Measurements from ENCODE around the gene PPARGC1A.

Gene PPARGC1A, protein sequence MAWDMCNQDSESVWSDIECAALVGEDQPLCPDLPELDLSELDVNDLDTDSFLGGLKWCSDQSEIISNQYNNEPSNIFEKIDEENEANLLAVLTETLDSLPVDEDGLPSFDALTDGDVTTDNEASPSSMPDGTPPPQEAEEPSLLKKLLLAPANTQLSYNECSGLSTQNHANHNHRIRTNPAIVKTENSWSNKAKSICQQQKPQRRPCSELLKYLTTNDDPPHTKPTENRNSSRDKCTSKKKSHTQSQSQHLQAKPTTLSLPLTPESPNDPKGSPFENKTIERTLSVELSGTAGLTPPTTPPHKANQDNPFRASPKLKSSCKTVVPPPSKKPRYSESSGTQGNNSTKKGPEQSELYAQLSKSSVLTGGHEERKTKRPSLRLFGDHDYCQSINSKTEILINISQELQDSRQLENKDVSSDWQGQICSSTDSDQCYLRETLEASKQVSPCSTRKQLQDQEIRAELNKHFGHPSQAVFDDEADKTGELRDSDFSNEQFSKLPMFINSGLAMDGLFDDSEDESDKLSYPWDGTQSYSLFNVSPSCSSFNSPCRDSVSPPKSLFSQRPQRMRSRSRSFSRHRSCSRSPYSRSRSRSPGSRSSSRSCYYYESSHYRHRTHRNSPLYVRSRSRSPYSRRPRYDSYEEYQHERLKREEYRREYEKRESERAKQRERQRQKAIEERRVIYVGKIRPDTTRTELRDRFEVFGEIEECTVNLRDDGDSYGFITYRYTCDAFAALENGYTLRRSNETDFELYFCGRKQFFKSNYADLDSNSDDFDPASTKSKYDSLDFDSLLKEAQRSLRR

DNA sequence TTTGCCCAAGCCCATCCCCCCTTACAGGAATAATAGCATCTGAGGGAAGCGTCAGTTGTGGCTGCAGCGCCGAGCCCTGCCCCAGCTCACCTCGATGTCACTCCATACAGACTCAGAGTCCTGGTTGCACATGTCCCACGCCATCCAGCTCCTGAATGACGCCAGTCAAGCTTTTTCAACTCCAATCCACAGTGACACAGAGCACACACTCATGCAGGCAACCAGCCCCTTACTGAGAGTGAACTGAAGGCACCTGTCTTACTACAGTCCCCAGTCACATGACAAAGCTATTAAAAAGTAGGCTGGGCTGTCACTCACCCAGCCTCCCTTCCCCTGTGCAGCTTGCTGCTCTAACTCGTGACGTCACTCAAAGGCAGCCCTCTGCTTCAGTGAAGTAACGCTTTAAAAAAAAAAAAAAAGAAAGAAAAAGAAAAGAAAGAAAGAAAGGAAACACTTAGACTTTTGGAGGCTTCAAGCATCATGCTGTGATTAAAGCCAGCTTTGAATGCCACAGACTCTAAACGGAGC, at the start of gene PPARGC1A:
Gene PPARGC1A, minus strand, starts transcription at position 234 of the 528 bp plus-strand sequence. Its CDS starts 90 bp downstream, at position 144.
- DNase-seq (ENCODE audit: low read depth, low spot score): no peak
- H3K9me3 ChIP-seq (ENCODE audit: control insufficient read depth, insufficient read depth, low read length): no peaks in the 10 kb centered on the region
- H3K4me1 ChIP-seq (ENCODE audit: control insufficient read depth, insufficient read depth, low read length): peaks cover 5% of the 10 kb centered on the region; the same call in 1 of the 2 replicates
- WGBS (ENCODE audit: insufficient coverage, insufficient read length): no CpG with 5 or more reads among the region's 10 CpGs
- H3K36me3 ChIP-seq (ENCODE audit: control insufficient read depth, insufficient read depth, low read length): no peaks in the 10 kb centered on the region
- H3K4me3 ChIP-seq (ENCODE audit: low read length): no peak within 1 kb of the TSS; the same call in 1 of the 2 replicates
- no peak within 1 kb of the TSS for H3K27ac ChIP-seq (ENCODE audit: low read length)
- H3K27me3 ChIP-seq (ENCODE audit: control insufficient read depth, insufficient read depth, low read length): no peaks in the 10 kb centered on the region; the same call in 1 of the 2 replicates

- no peak for DNase-seq (ENCODE audit: low read depth, low spot score)
- Histone ChIP-seq H3K27me3 (ENCODE audit: control insufficient read depth, insufficient read depth, low read length) (no peaks in the 10 kb centered on the region), H3K4me1 (ENCODE audit: control insufficient read depth, insufficient read depth, low read length) (peaks cover 8% of the 10 kb centered on the region; the same call in 1 of the 2 replicates), H3K36me3 (ENCODE audit: control insufficient read depth, insufficient read depth, low read length) (no peaks in the 10 kb centered on the region), H3K9me3 (ENCODE audit: control insufficient read depth, insufficient read depth, low read length) (no peaks in the 10 kb centered on the region), H3K4me3 (ENCODE audit: low read length) (no peak overlapping the region), H3K27ac (ENCODE audit: low read length) (no peak overlapping the region)
- no CpG with 5 or more reads among the region's 1 CpG for WGBS (ENCODE audit: insufficient coverage, insufficient read length)
Observed at GRCh38 chr4:23938796-23939195, 48.9 kb upstream of the PPARGC1A start.

DNA sequence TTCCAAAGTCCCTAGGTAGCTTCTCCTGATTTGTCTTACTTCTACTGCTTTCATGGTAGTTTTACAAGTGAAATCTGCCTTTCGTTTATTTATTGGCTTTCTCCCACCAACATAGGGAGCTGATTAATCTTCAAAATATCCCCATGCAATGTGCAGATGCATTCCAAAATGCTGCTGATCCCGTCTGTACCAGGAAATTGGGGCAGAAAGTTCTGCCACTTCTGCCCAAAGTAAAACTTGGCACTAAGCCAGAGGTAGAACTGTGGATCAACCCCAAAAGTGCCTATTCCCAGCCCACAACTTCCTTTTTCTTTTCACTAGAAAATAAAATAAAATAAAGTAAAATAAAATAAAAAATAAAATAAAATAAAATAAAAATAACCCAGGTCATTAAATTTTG, 47.3 kb upstream of the PPARGC1A start:
- Histone ChIP-seq H3K36me3 (ENCODE audit: control insufficient read depth, insufficient read depth, low read length) (no peaks in the 10 kb centered on the region), H3K4me3 (ENCODE audit: low read length) (no peak overlapping the region), H3K27ac (ENCODE audit: low read length) (no peak overlapping the region), H3K4me1 (ENCODE audit: control insufficient read depth, insufficient read depth, low read length) (peaks cover 13% of the 10 kb centered on the region; the same call in 1 of the 2 replicates), H3K27me3 (ENCODE audit: control insufficient read depth, insufficient read depth, low read length) (no peaks in the 10 kb centered on the region), H3K9me3 (ENCODE audit: control insufficient read depth, insufficient read depth, low read length) (no peaks in the 10 kb centered on the region)
- no CpG with 5 or more reads among the region's 2 CpGs for WGBS (ENCODE audit: insufficient coverage, insufficient read length)
- no peak for DNase-seq (ENCODE audit: low read depth, low spot score)

DNA sequence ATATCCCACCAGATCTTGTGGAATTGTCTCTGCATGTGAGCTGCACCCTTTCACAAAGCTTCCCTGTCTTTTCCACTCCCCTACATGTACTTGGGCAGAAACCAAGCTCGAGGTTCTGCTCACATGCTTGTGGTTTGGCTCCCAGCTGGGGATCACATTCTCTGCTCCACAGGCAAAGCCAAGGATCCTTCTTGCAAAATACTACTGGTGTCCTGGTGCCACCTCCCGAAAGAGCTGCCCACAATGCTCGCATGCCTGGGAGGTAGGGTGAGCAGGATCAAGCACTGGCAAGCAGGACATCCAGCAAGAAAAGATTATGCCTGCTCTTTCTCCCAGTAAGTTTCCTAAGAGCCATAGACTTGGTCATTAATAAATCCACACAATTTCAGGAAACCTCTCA, 45.1 kb upstream of the PPARGC1A start:
- Histone ChIP-seq H3K36me3 (ENCODE audit: control insufficient read depth, insufficient read depth, low read length) (no peaks in the 10 kb centered on the region), H3K4me1 (ENCODE audit: control insufficient read depth, insufficient read depth, low read length) (peaks cover 18% of the 10 kb centered on the region), H3K27ac (ENCODE audit: low read length) (no peak overlapping the region), H3K27me3 (ENCODE audit: control insufficient read depth, insufficient read depth, low read length) (no peaks in the 10 kb centered on the region), H3K4me3 (ENCODE audit: low read length) (no peak overlapping the region), H3K9me3 (ENCODE audit: control insufficient read depth, insufficient read depth, low read length) (no peaks in the 10 kb centered on the region)
- no peak for DNase-seq (ENCODE audit: low read depth, low spot score)
- WGBS (ENCODE audit: insufficient coverage, insufficient read length): no CpG with 5 or more reads among the region's 3 CpGs

DNA sequence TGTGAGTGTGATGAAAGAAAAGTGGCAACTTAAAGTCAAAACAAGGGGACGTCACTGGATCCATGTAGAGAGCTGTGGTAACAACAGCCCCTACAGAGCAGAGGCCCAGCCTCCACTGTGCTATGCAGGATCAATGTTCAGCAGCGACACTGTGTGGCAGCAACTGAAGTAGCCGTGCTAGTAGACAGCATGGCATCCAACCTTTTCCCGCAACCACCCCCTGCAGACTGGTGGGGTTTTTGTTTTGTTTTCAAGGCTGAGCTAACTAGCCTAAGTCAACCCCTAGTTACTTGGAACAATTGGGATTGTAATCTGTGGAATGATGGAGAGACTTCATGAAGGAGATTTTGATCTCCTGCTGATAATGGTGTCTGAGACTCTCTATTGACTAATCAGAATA, 44.4 kb upstream of the PPARGC1A start:
- H3K27ac ChIP-seq (ENCODE audit: low read length): no peak overlapping the region
- DNase-seq (ENCODE audit: low read depth, low spot score): no peak
- H3K4me3 ChIP-seq (ENCODE audit: low read length): no peak overlapping the region
- no peaks in the 10 kb centered on the region for H3K9me3 ChIP-seq (ENCODE audit: control insufficient read depth, insufficient read depth, low read length)
- no peaks in the 10 kb centered on the region for H3K36me3 ChIP-seq (ENCODE audit: control insufficient read depth, insufficient read depth, low read length)
- peaks cover 20% of the 10 kb centered on the region for H3K4me1 ChIP-seq (ENCODE audit: control insufficient read depth, insufficient read depth, low read length)
- H3K27me3 ChIP-seq (ENCODE audit: control insufficient read depth, insufficient read depth, low read length): no peaks in the 10 kb centered on the region
- WGBS (ENCODE audit: insufficient coverage, insufficient read length): no CpG with 5 or more reads among the region's 4 CpGs

DNA sequence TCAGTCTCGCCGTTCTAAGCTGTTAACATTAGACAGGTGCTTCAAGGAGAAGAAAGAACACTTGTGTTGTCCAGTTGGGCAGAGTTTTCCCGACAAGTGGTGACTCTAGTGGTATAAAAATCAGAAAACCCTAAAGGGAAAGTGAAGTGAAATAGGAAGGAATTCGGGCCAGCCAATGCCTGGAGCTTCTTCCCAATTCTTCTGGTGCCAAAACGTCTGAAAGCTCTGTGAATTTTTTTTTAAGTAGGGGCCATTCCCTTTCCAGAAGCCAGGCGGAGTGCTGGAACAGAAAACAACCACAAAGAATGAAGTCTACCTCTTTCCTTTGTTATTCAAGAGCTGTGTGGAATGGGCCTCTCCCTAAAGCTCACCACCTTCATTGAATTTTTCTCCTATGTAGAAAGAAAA, 43.1 kb upstream of the PPARGC1A start:
- no CpG with 5 or more reads among the region's 6 CpGs for WGBS (ENCODE audit: insufficient coverage, insufficient read length)

DNA sequence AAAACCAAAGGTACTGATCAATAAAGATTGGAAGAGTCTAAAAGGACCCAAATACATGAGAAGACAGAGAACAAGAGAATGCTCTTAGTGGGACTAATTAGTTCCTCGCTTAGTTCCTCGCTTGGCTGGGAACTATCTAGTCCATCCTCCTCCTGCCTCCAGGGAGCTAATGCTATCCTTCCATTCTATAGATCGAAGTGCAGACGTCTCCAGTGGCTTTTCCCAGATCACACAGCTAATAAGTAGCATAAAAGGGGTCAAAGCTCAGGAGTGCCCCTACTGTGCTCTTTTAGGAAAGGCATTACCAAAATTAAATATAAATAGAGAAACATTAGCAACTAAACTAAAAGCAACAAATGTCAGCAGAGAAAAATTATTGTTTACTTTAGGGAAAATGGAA, 42.3 kb upstream of the PPARGC1A start:
- peaks cover 20% of the 10 kb centered on the region for H3K4me1 ChIP-seq (ENCODE audit: control insufficient read depth, insufficient read depth, low read length)
- no peaks in the 10 kb centered on the region for H3K36me3 ChIP-seq (ENCODE audit: control insufficient read depth, insufficient read depth, low read length)
- DNase-seq (ENCODE audit: low read depth, low spot score): peak; percentile 39
- H3K9me3 ChIP-seq (ENCODE audit: control insufficient read depth, insufficient read depth, low read length): no peaks in the 10 kb centered on the region
- H3K4me3 ChIP-seq (ENCODE audit: low read length): no peak overlapping the region
- H3K27ac ChIP-seq (ENCODE audit: low read length): no peak overlapping the region
- no peaks in the 10 kb centered on the region for H3K27me3 ChIP-seq (ENCODE audit: control insufficient read depth, insufficient read depth, low read length)
- no CpG with 5 or more reads among the region's 4 CpGs for WGBS (ENCODE audit: insufficient coverage, insufficient read length)

More for the DNA sequence above, 43.1 kb upstream of the PPARGC1A start:
- Histone ChIP-seq H3K36me3 (ENCODE audit: control insufficient read depth, insufficient read depth, low read length) (no peaks in the 10 kb centered on the region), H3K9me3 (ENCODE audit: control insufficient read depth, insufficient read depth, low read length) (no peaks in the 10 kb centered on the region), H3K4me3 (ENCODE audit: low read length) (no peak overlapping the region), H3K4me1 (ENCODE audit: control insufficient read depth, insufficient read depth, low read length) (peaks cover 20% of the 10 kb centered on the region), H3K27me3 (ENCODE audit: control insufficient read depth, insufficient read depth, low read length) (no peaks in the 10 kb centered on the region), H3K27ac (ENCODE audit: low read length) (no peak overlapping the region)
- DNase-seq (ENCODE audit: low read depth, low spot score): peak; percentile 33

DNA sequence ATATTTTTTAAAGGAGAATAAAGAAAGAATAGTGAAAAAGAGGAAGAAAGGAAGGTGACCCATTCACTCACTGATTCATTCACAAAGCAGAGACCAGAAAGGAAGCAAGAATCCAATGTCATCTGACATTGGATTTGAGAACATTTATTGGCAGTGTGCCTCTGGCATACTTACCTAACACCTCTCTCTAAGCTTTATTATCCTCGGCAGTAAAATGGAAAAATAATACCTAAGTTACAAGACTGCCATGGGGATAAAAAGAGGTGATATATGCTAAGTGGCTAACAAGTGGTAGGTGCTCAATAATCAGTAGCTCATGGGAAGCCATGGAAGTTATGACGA, 41.6 kb upstream of the PPARGC1A start:
- H3K4me1 ChIP-seq (ENCODE audit: control insufficient read depth, insufficient read depth, low read length): peaks cover 20% of the 10 kb centered on the region
- H3K27ac ChIP-seq (ENCODE audit: low read length): no peak overlapping the region
- H3K9me3 ChIP-seq (ENCODE audit: control insufficient read depth, insufficient read depth, low read length): no peaks in the 10 kb centered on the region
- no peak for DNase-seq (ENCODE audit: low read depth, low spot score)
- WGBS (ENCODE audit: insufficient coverage, insufficient read length): no CpG with 5 or more reads among the region's 2 CpGs
- H3K4me3 ChIP-seq (ENCODE audit: low read length): no peak overlapping the region
- no peaks in the 10 kb centered on the region for H3K36me3 ChIP-seq (ENCODE audit: control insufficient read depth, insufficient read depth, low read length)
- no peaks in the 10 kb centered on the region for H3K27me3 ChIP-seq (ENCODE audit: control insufficient read depth, insufficient read depth, low read length)

DNA sequence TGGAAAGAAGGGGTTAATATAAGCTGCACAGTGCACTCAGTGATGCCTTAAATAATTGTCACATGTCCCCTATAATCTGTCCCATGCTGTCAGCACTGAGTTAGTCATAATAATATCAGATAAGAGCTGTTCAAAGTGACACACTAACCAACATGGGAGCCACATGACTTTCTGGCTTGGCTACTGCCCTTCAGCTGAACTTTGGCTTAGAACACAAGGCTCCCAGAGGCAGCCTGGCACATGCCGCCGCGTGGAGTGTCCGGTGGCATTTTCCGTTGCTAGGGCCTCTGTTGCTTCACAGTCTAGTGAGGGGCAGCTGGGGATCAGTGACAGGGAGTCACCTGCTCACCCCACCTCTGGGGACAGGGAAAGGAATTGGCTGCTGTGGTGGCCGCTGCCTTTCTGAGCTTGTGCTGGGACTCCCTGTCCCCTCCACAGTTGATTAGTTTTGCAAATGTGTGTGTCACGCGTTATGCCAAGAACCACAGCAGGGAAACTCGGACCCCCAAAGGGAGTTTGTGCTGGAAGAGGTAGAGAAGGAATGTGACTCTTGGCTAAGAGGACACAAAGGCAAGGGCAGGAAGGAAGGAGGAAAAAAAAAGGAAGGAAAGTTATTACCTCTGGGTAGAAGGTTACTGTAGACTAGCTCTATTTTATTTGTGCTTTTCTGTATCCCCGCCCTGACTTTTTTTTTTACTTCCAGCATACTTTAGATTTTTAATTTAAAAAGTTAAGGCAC, 41.1 kb upstream of the PPARGC1A start:
- H3K9me3 ChIP-seq (ENCODE audit: control insufficient read depth, insufficient read depth, low read length): no peaks in the 10 kb centered on the region
- no peaks in the 10 kb centered on the region for H3K27me3 ChIP-seq (ENCODE audit: control insufficient read depth, insufficient read depth, low read length)
- WGBS (ENCODE audit: insufficient coverage, insufficient read length): no CpG with 5 or more reads among the region's 10 CpGs
- H3K4me3 ChIP-seq (ENCODE audit: low read length): no peak overlapping the region
- no peak for DNase-seq (ENCODE audit: low read depth, low spot score)
- no peaks in the 10 kb centered on the region for H3K36me3 ChIP-seq (ENCODE audit: control insufficient read depth, insufficient read depth, low read length)
- peaks cover 20% of the 10 kb centered on the region for H3K4me1 ChIP-seq (ENCODE audit: control insufficient read depth, insufficient read depth, low read length)
- H3K27ac ChIP-seq (ENCODE audit: low read length): no peak overlapping the region

DNA sequence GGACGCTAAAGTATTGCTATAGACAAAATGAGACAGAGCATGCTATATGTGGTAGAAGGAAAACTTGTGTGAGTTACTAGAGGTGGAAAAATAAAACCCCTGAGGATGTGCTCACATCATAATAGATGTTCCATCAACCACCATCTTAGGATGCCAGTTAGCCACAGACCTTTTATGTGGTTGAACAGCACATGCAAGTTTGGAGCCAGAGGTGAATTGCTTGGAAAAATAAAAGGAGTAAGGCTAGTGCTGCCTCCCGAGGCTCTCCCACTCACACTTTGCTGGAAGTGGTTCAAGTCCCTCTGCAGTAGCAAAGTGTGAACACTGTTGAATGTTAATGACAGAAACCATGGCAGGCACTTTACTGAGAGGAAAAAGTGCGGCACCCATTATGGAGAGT, 39.4 kb upstream of the PPARGC1A start:
- peaks cover 16% of the 10 kb centered on the region for H3K4me1 ChIP-seq (ENCODE audit: control insufficient read depth, insufficient read depth, low read length)
- DNase-seq (ENCODE audit: low read depth, low spot score): no peak
- H3K4me3 ChIP-seq (ENCODE audit: low read length): no peak overlapping the region
- WGBS (ENCODE audit: insufficient coverage, insufficient read length): no CpG with 5 or more reads among the region's 3 CpGs
- no peaks in the 10 kb centered on the region for H3K27me3 ChIP-seq (ENCODE audit: control insufficient read depth, insufficient read depth, low read length)
- H3K36me3 ChIP-seq (ENCODE audit: control insufficient read depth, insufficient read depth, low read length): no peaks in the 10 kb centered on the region
- H3K27ac ChIP-seq (ENCODE audit: low read length): no peak overlapping the region
- no peaks in the 10 kb centered on the region for H3K9me3 ChIP-seq (ENCODE audit: control insufficient read depth, insufficient read depth, low read length)

All from iPS DF 6.9 (cell line).